Mononuclear cell (primary cell): Measurements from ENCODE around the gene SLCO1C1. TPM values are rescaled to one million over a fixed set of nuclear protein-coding genes. Genes with fewer than 3 reads are reported as not detected.
"Not testable (repeated sequence)": the region's sequence is repeated elsewhere in the genome, so short reads cannot be mapped to it uniquely, and the experiment has no call there.

Experiments used
- H3K27me3 ChIP-seq: 2 replicates; pipeline ENCODE4 v1.6.0; 2011; ENCODE audit warnings: low read length, control low read depth; ENCODE audit not compliant: insufficient read depth
- H3K4me1 ChIP-seq: 2 replicates; pipeline ENCODE4 v1.5.1; 2011; ENCODE audit warnings: mild to moderate bottlenecking, low read length, control low read depth; ENCODE audit not compliant: insufficient read depth
- H3K4me3 ChIP-seq: 2 replicates; pipeline ENCODE4 v1.5.1; 2011; ENCODE audit warnings: mild to moderate bottlenecking, low read length, moderate library complexity
- H3K9me3 ChIP-seq: 2 replicates; pipeline ENCODE4 v1.5.1; 2011; ENCODE audit warnings: low read depth, mild to moderate bottlenecking, control low read depth, low read length
- total RNA-seq: library from RNA; depleted of rRNA; stranded (reverse); fragments of >200 nt; gene quantifications from one replicate; pipeline ENCODE4 v1.2.3, GENCODE V29; 2012

SLCO1C1 gene
- total RNA-seq, 1 donor = not detected

GRCh38 chr12:20740972-20741371 lies 45.8 kb downstream of the SLCO1C1 start:
- no peaks in the 10 kb centered on the region for H3K27me3 ChIP-seq
- no peak overlapping the region for H3K4me3 ChIP-seq
- H3K9me3 ChIP-seq = no peaks in the 10 kb centered on the region
- H3K4me1 ChIP-seq = no peaks in the 10 kb centered on the region

GRCh38 chr12:20748198-20748597 lies 53.1 kb downstream of the SLCO1C1 start:
- H3K4me1 ChIP-seq = no peaks in the 10 kb centered on the region
- no peaks in the 10 kb centered on the region for H3K27me3 ChIP-seq
- no peak overlapping the region for H3K4me3 ChIP-seq
- no peaks in the 10 kb centered on the region for H3K9me3 ChIP-seq

DNA sequence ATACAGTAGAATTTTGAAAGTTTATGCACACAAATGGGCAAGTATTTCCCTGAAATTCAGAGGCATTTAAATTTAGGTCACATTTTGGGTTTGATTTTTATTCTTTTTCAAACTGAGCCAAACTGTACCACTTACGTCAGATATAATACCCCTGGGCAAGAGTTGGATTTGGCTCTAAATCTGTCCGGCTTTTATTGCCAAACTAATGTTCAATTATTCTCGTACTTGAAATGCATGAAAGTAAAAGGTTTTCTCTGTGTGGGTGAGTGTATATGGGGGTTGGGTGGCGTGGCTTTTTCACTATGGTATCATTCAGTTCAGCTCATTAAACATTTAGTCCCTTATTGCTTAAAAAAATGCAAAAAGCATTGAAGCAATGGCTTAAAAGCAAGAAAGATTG lies 55.9 kb downstream of the SLCO1C1 start:
- H3K9me3 ChIP-seq = no peaks in the 10 kb centered on the region
- H3K4me3 ChIP-seq = no peak overlapping the region
- no peaks in the 10 kb centered on the region for H3K27me3 ChIP-seq
- H3K4me1 ChIP-seq = no peaks in the 10 kb centered on the region

- Histone ChIP-seq H3K9me3 (no peaks in the 10 kb centered on the region), H3K4me1 (no peaks in the 10 kb centered on the region), H3K27me3 (no peaks in the 10 kb centered on the region), H3K4me3 (no peak overlapping the region)
Observed at GRCh38 chr12:20777420-20777819, 82.3 kb downstream of the SLCO1C1 start.

DNA sequence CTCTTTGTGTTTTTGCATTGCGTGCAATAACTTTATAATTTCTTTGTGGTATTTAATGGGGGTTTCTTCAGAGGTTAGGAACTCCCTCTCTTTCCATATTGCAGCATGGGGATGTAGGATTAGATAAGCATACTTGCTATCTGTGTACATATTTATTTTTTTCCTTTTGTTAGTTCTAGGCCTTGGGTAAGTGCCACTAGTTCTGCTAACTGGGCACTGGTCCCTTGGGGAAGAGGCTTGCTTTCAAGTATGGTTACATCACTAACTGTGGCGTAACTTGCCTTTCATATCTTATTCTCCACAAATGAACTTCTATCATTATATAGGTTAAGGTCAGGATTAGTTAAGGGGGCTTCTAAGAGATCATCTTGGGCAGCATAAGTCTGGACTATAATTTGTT lies 83.8 kb downstream of the SLCO1C1 start:
- Histone ChIP-seq H3K9me3 (no peaks in the 10 kb centered on the region), H3K4me1 (no peaks in the 10 kb centered on the region), H3K27me3 (no peaks in the 10 kb centered on the region), H3K4me3 (no peak overlapping the region)

- H3K4me1 ChIP-seq, H3K27me3 ChIP-seq, H3K4me3 ChIP-seq, H3K9me3 ChIP-seq: not testable (repeated sequence)
Observed at GRCh38 chr12:20779971-20780370, 84.8 kb downstream of the SLCO1C1 start.

GRCh38 chr12:20783796-20784357 lies 88.7 kb downstream of the SLCO1C1 start:
- not testable (repeated sequence) for H3K4me1 ChIP-seq, H3K9me3 ChIP-seq, H3K4me3 ChIP-seq, H3K27me3 ChIP-seq

DNA sequence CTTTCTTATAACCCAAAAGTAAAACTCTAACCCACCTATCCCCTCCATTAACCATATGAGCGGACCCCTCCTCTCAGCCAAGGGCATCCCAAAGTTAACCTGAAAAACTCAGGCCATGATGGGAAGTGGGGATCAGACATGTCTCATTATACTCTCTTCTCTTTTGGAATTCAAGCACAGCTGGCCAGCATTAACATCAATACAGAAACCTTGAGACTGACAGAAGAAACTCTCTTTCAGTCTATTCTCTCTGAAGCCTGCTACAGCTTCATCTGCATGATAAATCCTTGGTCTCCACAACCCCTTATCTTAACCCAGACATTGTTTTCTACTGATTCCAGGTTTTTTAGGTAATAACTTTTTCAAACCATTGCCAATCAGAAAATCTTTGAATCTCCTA lies 97.8 kb downstream of the SLCO1C1 start:
- Histone ChIP-seq H3K4me3 (no peak overlapping the region), H3K9me3 (no peaks in the 10 kb centered on the region), H3K4me1 (no peaks in the 10 kb centered on the region), H3K27me3 (no peaks in the 10 kb centered on the region)

DNA sequence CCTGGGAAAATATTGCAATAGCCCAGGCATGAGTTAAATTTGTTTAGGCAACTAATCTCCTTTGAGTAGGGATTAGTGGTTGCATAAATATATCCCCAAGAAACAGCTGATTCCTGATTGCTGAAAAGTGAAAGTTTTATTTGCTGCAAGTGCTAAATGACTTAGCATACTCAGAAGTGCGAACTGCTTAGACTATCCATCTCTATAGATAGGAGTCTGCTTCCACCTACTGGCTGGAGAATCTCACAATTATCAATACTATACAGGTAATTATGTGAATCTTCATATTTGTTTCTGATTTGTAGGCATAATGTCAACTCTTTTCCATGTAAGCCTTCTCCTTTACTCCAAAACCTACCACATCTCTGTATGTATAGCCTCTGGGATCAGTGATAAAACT lies 103.4 kb downstream of the SLCO1C1 start:
- H3K27me3 ChIP-seq = no peaks in the 10 kb centered on the region

DNA sequence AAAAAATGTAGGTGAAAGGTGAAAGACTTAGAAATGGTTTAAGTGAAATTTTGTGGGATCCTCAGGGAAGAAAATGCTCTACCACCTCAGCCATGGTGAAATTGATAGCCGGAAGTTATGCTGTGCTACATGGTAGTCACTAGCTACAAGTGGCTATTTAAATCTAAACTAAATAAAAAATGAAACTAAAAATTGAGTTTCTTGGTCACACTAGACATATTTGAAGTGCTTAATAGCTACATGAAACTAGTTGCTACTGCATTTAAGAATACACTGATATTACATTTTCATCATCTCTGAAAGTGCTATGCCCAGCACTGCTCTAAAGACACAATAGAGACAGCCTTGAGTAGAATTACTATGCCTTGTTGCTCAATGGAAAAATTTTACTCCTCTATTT lies 105.0 kb downstream of the SLCO1C1 start:
- Histone ChIP-seq H3K27me3 (no peaks in the 10 kb centered on the region), H3K4me1 (no peaks in the 10 kb centered on the region), H3K9me3 (no peaks in the 10 kb centered on the region), H3K4me3 (no peak overlapping the region)

More for the DNA sequence above, 103.4 kb downstream of the SLCO1C1 start:
- Histone ChIP-seq H3K4me1 (no peaks in the 10 kb centered on the region), H3K9me3 (no peaks in the 10 kb centered on the region), H3K4me3 (no peak overlapping the region)

- no peaks in the 10 kb centered on the region for H3K4me1 ChIP-seq
- H3K4me3 ChIP-seq = no peak overlapping the region
- H3K27me3 ChIP-seq = no peaks in the 10 kb centered on the region
- H3K9me3 ChIP-seq = no peaks in the 10 kb centered on the region
Observed at GRCh38 chr12:20801035-20801434, 105.9 kb downstream of the SLCO1C1 start.

Other genes with a start within 250 kb of the SLCO1C1 start
- gene SLCO1B3, start 115.4 kb downstream of the SLCO1C1 start, total RNA-seq = not detected